Chondrocyte (in vitro differentiated cells): ENCODE results near the gene SOSTDC1. TPM values are rescaled to one million over a fixed set of nuclear protein-coding genes. Genes with fewer than 3 reads are reported as not detected.

Source experiments
- DNase-seq: peaks from one replicate; pipeline ENCODE4 v3.0.0; 2021; ENCODE audit warnings: mixed read lengths, low spot score
- H3K27ac Mint-ChIP-seq: one replicate; pipeline ENCODE4 v1.8.0; 2021; ENCODE audit warnings: mild to moderate bottlenecking, moderate library complexity, mixed read lengths; ENCODE audit not compliant: unreplicated experiment
- H3K27me3 Mint-ChIP-seq: 2 replicates; pipeline ENCODE4 v1.8.0; 2021; ENCODE audit warnings: low read depth, mixed read lengths
- H3K36me3 Mint-ChIP-seq: 2 replicates; pipeline ENCODE4 v1.8.0; 2021; ENCODE audit warnings: low read depth, mixed read lengths
- H3K4me1 Mint-ChIP-seq: 2 replicates; pipeline ENCODE4 v1.8.0; 2021; ENCODE audit warnings: low read depth, mild to moderate bottlenecking, mixed read lengths
- H3K4me3 Mint-ChIP-seq: one replicate; pipeline ENCODE4 v1.8.0; 2021; ENCODE audit warnings: mild to moderate bottlenecking, moderate library complexity, mixed read lengths; ENCODE audit not compliant: unreplicated experiment
- H3K9me3 Mint-ChIP-seq: 2 replicates; pipeline ENCODE4 v1.8.0; 2021; ENCODE audit warnings: low read depth, mixed read lengths
- CTCF ChIP-seq: fragments of 200-600 bp; sonication (generic); IDR thresholded peaks from 2 replicates; pipeline ENCODE4 v1.5.0; 2021; ENCODE audit warnings: antibody characterized with exemption, mild to moderate bottlenecking, moderate library complexity
- total RNA-seq: library from RNA; stranded (reverse); gene quantifications from 3 replicates; pipeline ENCODE4 v1.2.1, GENCODE V29; 2021

SOSTDC1 gene
- total RNA-seq, 1 donor from 2014 or later = not detected

- H3K4me3 Mint-ChIP-seq = no peak overlapping the region
- peaks cover 9% of the 10 kb centered on the region for H3K4me1 Mint-ChIP-seq
- no peaks in the 10 kb centered on the region for H3K9me3 Mint-ChIP-seq
- H3K27ac Mint-ChIP-seq = no peak overlapping the region
- H3K36me3 Mint-ChIP-seq = no peaks in the 10 kb centered on the region
- H3K27me3 Mint-ChIP-seq = no peaks in the 10 kb centered on the region
- DNase-seq = no peak
- peak; percentile 8 for TF ChIP-seq CTCF
Observed at GRCh38 chr7:16432425-16432731, 33.2 kb downstream of the SOSTDC1 start.

GRCh38 chr7:16431646-16432424, 33.7 kb downstream of the SOSTDC1 start:
- no peaks in the 10 kb centered on the region for H3K9me3 Mint-ChIP-seq
- no peaks in the 10 kb centered on the region for H3K36me3 Mint-ChIP-seq
- no peak overlapping the region for H3K27ac Mint-ChIP-seq
- peaks cover 9% of the 10 kb centered on the region for H3K4me1 Mint-ChIP-seq
- no peak for DNase-seq
- H3K4me3 Mint-ChIP-seq = no peak overlapping the region
- peak; percentile 72 for TF ChIP-seq CTCF
- H3K27me3 Mint-ChIP-seq = no peaks in the 10 kb centered on the region

GRCh38 chr7:16430133-16430532, 35.4 kb downstream of the SOSTDC1 start:
- no peak overlapping the region for H3K4me3 Mint-ChIP-seq
- H3K9me3 Mint-ChIP-seq = no peaks in the 10 kb centered on the region
- H3K4me1 Mint-ChIP-seq = peaks cover 9% of the 10 kb centered on the region
- H3K27me3 Mint-ChIP-seq = no peaks in the 10 kb centered on the region
- no peak for TF ChIP-seq CTCF
- no peak for DNase-seq
- H3K27ac Mint-ChIP-seq = no peak overlapping the region
- no peaks in the 10 kb centered on the region for H3K36me3 Mint-ChIP-seq

GRCh38 chr7:16428672-16429071, 36.9 kb downstream of the SOSTDC1 start:
- Mint-ChIP-seq H3K4me1 (peaks cover 9% of the 10 kb centered on the region), H3K27me3 (no peaks in the 10 kb centered on the region), H3K9me3 (peaks cover 3% of the 10 kb centered on the region), H3K36me3 (peaks cover 1% of the 10 kb centered on the region), H3K4me3 (no peak overlapping the region), H3K27ac (no peak overlapping the region)
- no peak for TF ChIP-seq CTCF
- no peak for DNase-seq

- Mint-ChIP-seq H3K27me3 (no peaks in the 10 kb centered on the region), H3K27ac (no peak overlapping the region), H3K36me3 (peaks cover 1% of the 10 kb centered on the region), H3K4me3 (no peak overlapping the region), H3K9me3 (peaks cover 3% of the 10 kb centered on the region), H3K4me1 (peaks cover 9% of the 10 kb centered on the region)
- no peak for DNase-seq
- no peak for TF ChIP-seq CTCF
Observed at GRCh38 chr7:16428182-16428581, 37.4 kb downstream of the SOSTDC1 start.
